ENCODE data around the gene TCF19. TPM values are rescaled to one million over a fixed set of nuclear protein-coding genes. Genes with fewer than 3 reads are reported as not detected.

TCF19 gene
- total RNA-seq, 2 experiments from 2014 or later, result 56.7 to 61.6 TPM

GRCh38 chr6:31120151-31120915, 38.1 kb upstream of the TCF19 start, which contains the start of gene CDSN:
TSS of gene CDSN (minus strand) at chr6:31120446. CDS start at chr6:31120419, 27 bp downstream.
- Histone ChIP-seq H3K27ac (ENCODE audit: low read depth, low read length, poor library complexity, severe bottlenecking) (no peak within 1 kb of the TSS), H3K79me2 (ENCODE audit: insufficient read depth, low read depth, low read length) (no peaks in the 10 kb centered on the region), H3K9me2 (ENCODE audit: insufficient read depth, low read length) (no peaks in the 10 kb centered on the region), H4K20me1 (ENCODE audit: insufficient read depth, low read length) (no peaks in the 10 kb centered on the region), H3K4me2 (ENCODE audit: low read length) (no peak within 1 kb of the TSS), H3K4me3 (ENCODE audit: low read depth, low read length, poor library complexity, severe bottlenecking) (no peak within 1 kb of the TSS), H3K36me3 (ENCODE audit: insufficient read depth, low read length) (no peaks in the 10 kb centered on the region), H3K4me1 (ENCODE audit: insufficient read depth, low read length, poor library complexity, severe bottlenecking) (no peaks in the 10 kb centered on the region), H2AFZ (ENCODE audit: low read length) (no peak within 1 kb of the TSS), H3K9me3 (ENCODE audit: low read length) (no peaks in the 10 kb centered on the region)
- DNase-seq (ENCODE audit: low spot score), result no peak
- ChIA-PET POLR2A (no interaction called here), CTCF (ENCODE audit: unreplicated experiment) (no interaction called here)
- no TSS peak for BruUV-seq (replicated peaks)
- intact Hi-C loops (cut with micrococcal nuclease; ENCODE audit: unreplicated experiment), result no loop called here
- no peak for TF ChIP-seq CTCF (conservative IDR thresholded peaks at IDR 0.05; ENCODE audit: low read length)
- TF ChIP-seq EZH2phosphoT487 (IDR thresholded peaks at IDR 0.05; ENCODE audit: borderline replicate concordance, low read depth, low read length), result no peak

- CTCF ChIA-PET (ENCODE audit: unreplicated experiment), result no interaction called here
- intact Hi-C loops (cut with micrococcal nuclease; ENCODE audit: unreplicated experiment), result no loop called here
- Histone ChIP-seq H3K9me2 (ENCODE audit: insufficient read depth, low read length) (no peaks in the 10 kb centered on the region), H3K27ac (ENCODE audit: low read depth, low read length, poor library complexity, severe bottlenecking) (no peak overlapping the region), H3K36me3 (ENCODE audit: insufficient read depth, low read length) (no peaks in the 10 kb centered on the region), H3K79me2 (ENCODE audit: insufficient read depth, low read depth, low read length) (no peaks in the 10 kb centered on the region), H3K4me1 (ENCODE audit: insufficient read depth, low read length, poor library complexity, severe bottlenecking) (no peaks in the 10 kb centered on the region), H4K20me1 (ENCODE audit: insufficient read depth, low read length) (no peaks in the 10 kb centered on the region), H3K4me2 (ENCODE audit: low read length) (no peak overlapping the region), H3K4me3 (ENCODE audit: low read depth, low read length, poor library complexity, severe bottlenecking) (no peak overlapping the region), H2AFZ (ENCODE audit: low read length) (no peak overlapping the region), H3K9me3 (ENCODE audit: low read length) (no peaks in the 10 kb centered on the region)
- DNase-seq (ENCODE audit: low spot score), result no peak
- POLR2A ChIA-PET, result no interaction called here
- no peak for TF ChIP-seq CTCF (conservative IDR thresholded peaks at IDR 0.05; ENCODE audit: low read length)
- no peak for TF ChIP-seq EZH2phosphoT487 (IDR thresholded peaks at IDR 0.05; ENCODE audit: borderline replicate concordance, low read depth, low read length)
- BruUV-seq (replicated peaks), result no TSS peak
Measured at GRCh38 chr6:31121131-31121790, 37.1 kb upstream of the TCF19 start.

Measured in OCI-LY7 (cell line).